ENCODE measurements around the gene BATF.

Gene BATF

DNA sequence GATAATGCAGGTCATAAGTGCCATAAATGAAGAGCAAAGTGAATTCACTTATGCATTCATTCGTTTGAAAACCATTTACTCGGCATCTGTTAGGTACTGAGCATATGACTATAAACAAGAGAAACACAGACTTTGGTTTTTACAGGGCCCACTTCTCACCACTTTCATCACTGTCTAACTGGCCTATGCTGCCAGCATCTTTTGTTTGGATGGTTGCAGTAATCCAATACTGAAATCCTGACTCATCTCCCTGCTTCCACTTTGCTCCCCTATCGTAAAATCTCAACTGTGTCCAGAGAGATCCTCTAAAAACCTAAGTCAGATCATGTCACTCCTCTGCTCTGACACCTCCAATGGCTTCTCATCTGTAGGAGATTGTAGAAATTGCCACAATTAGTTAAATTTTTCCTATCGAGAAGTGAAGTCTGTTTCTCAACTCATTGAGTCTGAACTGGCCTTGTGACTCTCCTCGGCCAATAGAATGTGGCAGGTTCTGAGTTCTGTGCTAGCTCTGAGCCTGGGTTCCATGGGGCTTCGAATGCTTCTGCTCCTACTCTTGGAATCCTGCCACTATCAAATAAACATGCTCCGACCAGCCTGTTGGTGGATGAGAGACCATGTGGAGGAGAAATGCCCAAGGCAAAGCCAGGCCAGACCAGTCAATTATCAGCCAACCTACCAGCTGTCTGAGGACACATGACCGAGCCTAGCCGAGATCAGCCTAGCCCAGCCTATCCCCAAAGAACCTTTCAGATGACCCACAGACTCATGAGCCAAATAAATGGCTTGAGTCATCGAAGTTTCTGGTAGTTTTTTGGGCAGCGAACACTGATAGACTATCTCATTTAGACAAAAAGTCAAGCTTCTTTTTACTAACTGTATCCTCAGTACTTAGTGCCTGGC, 2.2 kb upstream of the BATF start:
- in situ Hi-C loops (cut with MboI; ENCODE audit: low sequenced_read_pairs, unreplicated experiment) = no loop called here
- no peak for DNase-seq (ENCODE audit: low spot score)
- TF ChIP-seq, protein P1, sequence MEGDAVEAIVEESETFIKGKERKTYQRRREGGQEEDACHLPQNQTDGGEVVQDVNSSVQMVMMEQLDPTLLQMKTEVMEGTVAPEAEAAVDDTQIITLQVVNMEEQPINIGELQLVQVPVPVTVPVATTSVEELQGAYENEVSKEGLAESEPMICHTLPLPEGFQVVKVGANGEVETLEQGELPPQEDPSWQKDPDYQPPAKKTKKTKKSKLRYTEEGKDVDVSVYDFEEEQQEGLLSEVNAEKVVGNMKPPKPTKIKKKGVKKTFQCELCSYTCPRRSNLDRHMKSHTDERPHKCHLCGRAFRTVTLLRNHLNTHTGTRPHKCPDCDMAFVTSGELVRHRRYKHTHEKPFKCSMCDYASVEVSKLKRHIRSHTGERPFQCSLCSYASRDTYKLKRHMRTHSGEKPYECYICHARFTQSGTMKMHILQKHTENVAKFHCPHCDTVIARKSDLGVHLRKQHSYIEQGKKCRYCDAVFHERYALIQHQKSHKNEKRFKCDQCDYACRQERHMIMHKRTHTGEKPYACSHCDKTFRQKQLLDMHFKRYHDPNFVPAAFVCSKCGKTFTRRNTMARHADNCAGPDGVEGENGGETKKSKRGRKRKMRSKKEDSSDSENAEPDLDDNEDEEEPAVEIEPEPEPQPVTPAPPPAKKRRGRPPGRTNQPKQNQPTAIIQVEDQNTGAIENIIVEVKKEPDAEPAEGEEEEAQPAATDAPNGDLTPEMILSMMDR (IDR thresholded peaks at IDR 0.05; ENCODE audit: borderline replicate concordance, control extremely low read depth, extremely low read depth, insufficient read depth, missing control alignments) = no peak

DNA sequence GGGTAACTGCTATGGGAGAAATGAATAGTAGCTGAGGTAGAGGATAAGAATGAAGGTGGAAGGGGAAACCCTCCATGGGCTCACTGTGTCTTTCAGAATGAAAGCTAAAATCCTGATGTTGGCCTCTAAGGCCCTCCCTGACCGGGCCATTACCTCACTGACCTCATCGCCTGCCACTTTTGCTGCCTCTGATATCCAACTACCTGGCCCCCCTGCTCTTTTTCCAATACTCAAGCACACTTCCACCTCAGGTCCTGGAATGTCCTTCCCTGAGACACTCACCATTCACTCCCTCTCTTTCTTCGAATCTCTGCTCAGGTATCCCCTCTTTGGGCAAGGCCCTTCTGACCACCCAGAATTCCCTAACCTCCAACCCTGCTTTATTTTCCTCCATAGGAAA, 1.4 kb upstream of the BATF start:
- no peak for DNase-seq (ENCODE audit: low spot score)
- in situ Hi-C loops (cut with MboI; ENCODE audit: low sequenced_read_pairs, unreplicated experiment) = no loop called here
- TF ChIP-seq, protein P1 (IDR thresholded peaks at IDR 0.05; ENCODE audit: borderline replicate concordance, control extremely low read depth, extremely low read depth, insufficient read depth, missing control alignments) = no peak

DNA sequence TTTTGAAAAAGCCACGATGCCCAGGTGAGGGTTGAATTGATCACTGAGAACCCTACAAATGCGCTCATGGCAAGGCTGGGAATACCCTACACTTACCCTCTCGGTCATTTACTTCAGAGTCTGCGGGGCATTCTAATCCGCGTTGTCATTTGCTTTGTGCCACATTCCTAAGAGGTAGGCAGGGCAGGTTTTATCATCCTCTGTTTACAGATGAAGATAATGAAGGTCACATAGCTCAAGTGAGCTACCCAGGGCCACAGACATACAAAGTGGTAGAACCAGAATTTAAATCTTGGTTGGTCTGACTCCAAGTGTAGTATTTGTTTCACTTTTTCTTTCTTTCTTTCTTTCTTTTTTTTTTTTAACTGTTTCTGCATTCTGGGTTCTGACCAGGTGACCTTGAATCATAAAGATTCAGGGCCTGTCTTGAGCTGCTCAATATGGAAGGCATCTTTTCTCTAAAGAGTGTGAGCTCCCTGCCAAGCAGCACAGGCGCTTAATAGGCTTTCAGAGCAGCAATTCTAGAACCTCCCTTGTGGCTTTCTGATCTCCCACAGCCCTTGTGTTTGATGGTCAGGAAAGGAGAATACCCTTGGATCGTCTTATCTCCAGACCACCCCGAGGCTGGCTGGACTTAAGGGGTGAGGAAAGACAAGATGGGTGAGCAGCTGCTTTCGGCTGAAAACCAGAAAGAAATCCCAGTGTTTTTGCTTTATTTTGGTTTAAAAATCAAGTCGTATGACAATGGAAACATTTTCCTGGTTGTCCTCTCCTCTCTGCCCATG, 662 bp upstream of the BATF start:
- in situ Hi-C loops (cut with MboI; ENCODE audit: low sequenced_read_pairs, unreplicated experiment) = no loop called here
- TF ChIP-seq, protein P1 (IDR thresholded peaks at IDR 0.05; ENCODE audit: borderline replicate concordance, control extremely low read depth, extremely low read depth, insufficient read depth, missing control alignments) = no peak
- no peak for DNase-seq (ENCODE audit: low spot score)

DNA sequence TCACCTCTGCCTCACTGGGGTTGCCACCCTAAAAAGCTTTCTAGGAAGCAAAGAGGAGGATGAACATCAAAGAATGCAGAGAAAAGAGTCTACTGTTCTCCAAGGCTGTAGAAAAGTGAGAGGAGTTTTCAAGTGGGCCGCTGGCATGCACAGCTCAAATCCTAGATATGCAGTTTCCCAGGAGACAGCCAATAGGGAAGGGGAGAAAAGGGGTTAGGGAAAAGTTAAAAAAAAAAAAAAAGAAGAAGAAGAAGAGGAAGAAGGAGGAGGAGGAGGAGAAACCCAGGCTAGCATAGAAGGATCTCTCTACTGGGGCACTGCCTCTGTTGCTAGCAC, 682 bp downstream of the BATF start:
- in situ Hi-C loops (cut with MboI; ENCODE audit: low sequenced_read_pairs, unreplicated experiment) = no loop called here

DNA sequence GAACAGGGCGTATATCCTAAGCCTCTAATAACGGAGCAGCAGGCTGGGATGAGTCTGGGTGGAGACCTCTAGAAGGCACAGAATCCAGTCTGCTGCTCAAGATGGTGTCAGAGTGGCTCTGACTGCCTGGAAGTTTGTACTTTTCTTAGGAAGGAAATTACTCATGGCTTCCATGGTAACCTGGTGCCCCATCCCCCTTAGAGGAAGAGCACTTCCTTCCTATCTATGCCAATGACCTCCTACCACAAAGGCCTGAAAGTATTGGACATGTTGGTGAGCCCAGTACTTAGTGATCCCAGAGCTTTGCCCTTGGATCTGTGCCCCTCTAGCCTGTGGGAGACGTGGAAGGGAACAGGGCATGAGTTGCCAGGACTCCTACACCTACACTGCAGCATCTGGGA, 1.5 kb downstream of the BATF start:
- in situ Hi-C loops (cut with MboI; ENCODE audit: low sequenced_read_pairs, unreplicated experiment) = no loop called here
- no peak for DNase-seq (ENCODE audit: low spot score)
- TF ChIP-seq, protein P1 (IDR thresholded peaks at IDR 0.05; ENCODE audit: borderline replicate concordance, control extremely low read depth, extremely low read depth, insufficient read depth, missing control alignments) = no peak

More for the DNA sequence above, 682 bp downstream of the BATF start:
- TF ChIP-seq, protein P1 (IDR thresholded peaks at IDR 0.05; ENCODE audit: borderline replicate concordance, control extremely low read depth, extremely low read depth, insufficient read depth, missing control alignments) = no peak
- DNase-seq (ENCODE audit: low spot score) = no peak

DNA sequence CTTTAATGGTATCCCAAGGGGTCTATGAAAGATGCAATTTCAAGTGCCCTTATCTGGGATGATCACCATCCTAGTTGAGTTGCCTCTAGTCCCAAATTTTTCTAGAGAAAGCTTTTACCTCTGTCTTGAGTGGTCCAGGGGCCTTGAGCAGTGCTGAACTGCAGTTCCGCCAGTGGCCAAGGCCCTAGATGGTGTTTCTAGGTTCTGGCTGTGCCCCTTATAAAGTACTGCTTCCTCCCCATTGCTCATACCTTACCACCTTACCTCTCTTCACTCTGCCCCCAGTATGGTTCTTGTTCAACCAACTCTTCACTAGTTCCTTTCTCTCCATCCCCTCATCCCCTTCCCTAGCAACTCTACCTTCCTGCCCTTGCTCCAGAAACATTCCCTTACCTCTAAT, 3.7 kb downstream of the BATF start:
- in situ Hi-C loops (cut with MboI; ENCODE audit: low sequenced_read_pairs, unreplicated experiment) = no loop called here
- DNase-seq (ENCODE audit: low spot score) = no peak
- TF ChIP-seq, protein P1 (IDR thresholded peaks at IDR 0.05; ENCODE audit: borderline replicate concordance, control extremely low read depth, extremely low read depth, insufficient read depth, missing control alignments) = no peak

All from GM13976 (cell line).